HEK293 (cell line): Measurements from ENCODE around the gene DRG1.

Experiments
- PBX3 ChIP-seq: sonication (generic); formaldehyde crosslinking; IDR thresholded peaks from 2 replicates; pipeline ENCODE4 v1.8.1; 2022; ENCODE audit warnings: mild to moderate bottlenecking, moderate library complexity, missing genetic modification reagents
- ZNF121 ChIP-seq: fragments of 450-650 bp; formaldehyde crosslinking; IDR thresholded peaks from 2 replicates; pipeline ENCODE4 v1.5.1; 2016; ENCODE audit warnings: missing biosample characterization, missing genetic modification characterization
- ZNF426 ChIP-seq: fragments of 450-650 bp; formaldehyde crosslinking; IDR thresholded peaks from 2 replicates; pipeline ENCODE4 v1.5.1; 2017; ENCODE audit warnings: missing biosample characterization, missing genetic modification characterization, mild to moderate bottlenecking, inconsistent platforms, moderate library complexity
- ZNF530 ChIP-seq: fragments of 450-650 bp; formaldehyde crosslinking; IDR thresholded peaks from 2 replicates; pipeline ENCODE4 v1.5.1; 2016; ENCODE audit warnings: low read depth, missing biosample characterization, missing genetic modification characterization
- ZNF585B ChIP-seq: fragments of 450-650 bp; formaldehyde crosslinking; IDR thresholded peaks from 2 replicates; pipeline ENCODE4 v1.5.1; 2016; ENCODE audit warnings: missing biosample characterization, missing genetic modification characterization
- ZNF670 ChIP-seq: fragments of 450-650 bp; formaldehyde crosslinking; IDR thresholded peaks from 2 replicates; pipeline ENCODE4 v1.5.1; 2016; ENCODE audit warnings: missing biosample characterization, missing genetic modification characterization, low read depth
- ZNF837 ChIP-seq: fragments of 450-650 bp; formaldehyde crosslinking; IDR thresholded peaks from 2 replicates; pipeline ENCODE4 v1.5.1; 2016; ENCODE audit warnings: missing biosample characterization, missing genetic modification characterization
- TF ChIP-seq, protein P1 (sequence below): IDR thresholded peaks from 2 replicates; pipeline ENCODE4 v1.6.1; 2011; ENCODE audit warnings: mild to moderate bottlenecking, low read depth, low read length, borderline replicate concordance
- TF ChIP-seq, protein P2 (sequence below): fragments of 450-650 bp; formaldehyde crosslinking; IDR thresholded peaks from 2 replicates; pipeline ENCODE4 v1.5.1; 2016; ENCODE audit warnings: missing biosample characterization, missing genetic modification characterization

- TF ChIP-seq, protein P1, sequence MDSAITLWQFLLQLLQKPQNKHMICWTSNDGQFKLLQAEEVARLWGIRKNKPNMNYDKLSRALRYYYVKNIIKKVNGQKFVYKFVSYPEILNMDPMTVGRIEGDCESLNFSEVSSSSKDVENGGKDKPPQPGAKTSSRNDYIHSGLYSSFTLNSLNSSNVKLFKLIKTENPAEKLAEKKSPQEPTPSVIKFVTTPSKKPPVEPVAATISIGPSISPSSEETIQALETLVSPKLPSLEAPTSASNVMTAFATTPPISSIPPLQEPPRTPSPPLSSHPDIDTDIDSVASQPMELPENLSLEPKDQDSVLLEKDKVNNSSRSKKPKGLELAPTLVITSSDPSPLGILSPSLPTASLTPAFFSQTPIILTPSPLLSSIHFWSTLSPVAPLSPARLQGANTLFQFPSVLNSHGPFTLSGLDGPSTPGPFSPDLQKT = no peak
- no peak for TF ChIP-seq ZNF585B
- TF ChIP-seq ZNF670 (tag by site-specific recombination) = no peak
- no peak for TF ChIP-seq PBX3 (CRISPR knock-in tag)
- no peak for TF ChIP-seq ZNF121 (tag by site-specific recombination)
- TF ChIP-seq ZNF530 (tag by site-specific recombination) = no peak
- TF ChIP-seq, protein P2, sequence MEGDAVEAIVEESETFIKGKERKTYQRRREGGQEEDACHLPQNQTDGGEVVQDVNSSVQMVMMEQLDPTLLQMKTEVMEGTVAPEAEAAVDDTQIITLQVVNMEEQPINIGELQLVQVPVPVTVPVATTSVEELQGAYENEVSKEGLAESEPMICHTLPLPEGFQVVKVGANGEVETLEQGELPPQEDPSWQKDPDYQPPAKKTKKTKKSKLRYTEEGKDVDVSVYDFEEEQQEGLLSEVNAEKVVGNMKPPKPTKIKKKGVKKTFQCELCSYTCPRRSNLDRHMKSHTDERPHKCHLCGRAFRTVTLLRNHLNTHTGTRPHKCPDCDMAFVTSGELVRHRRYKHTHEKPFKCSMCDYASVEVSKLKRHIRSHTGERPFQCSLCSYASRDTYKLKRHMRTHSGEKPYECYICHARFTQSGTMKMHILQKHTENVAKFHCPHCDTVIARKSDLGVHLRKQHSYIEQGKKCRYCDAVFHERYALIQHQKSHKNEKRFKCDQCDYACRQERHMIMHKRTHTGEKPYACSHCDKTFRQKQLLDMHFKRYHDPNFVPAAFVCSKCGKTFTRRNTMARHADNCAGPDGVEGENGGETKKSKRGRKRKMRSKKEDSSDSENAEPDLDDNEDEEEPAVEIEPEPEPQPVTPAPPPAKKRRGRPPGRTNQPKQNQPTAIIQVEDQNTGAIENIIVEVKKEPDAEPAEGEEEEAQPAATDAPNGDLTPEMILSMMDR = no peak
- TF ChIP-seq ZNF426 (tag by site-specific recombination) = no peak
- no peak for TF ChIP-seq ZNF837 (tag by site-specific recombination)
Observed at GRCh38 chr22:31475800-31476199, 76.4 kb downstream of the DRG1 start.
